Ishikawa (cell line): ENCODE data around the gene BTBD9.

Experiments
- EGR1 ChIP-seq: IDR thresholded peaks from 2 replicates; pipeline ENCODE4 v1.6.1; 2012
- MAX ChIP-seq: IDR thresholded peaks from 2 replicates; pipeline ENCODE4 v1.6.1; 2012
- RAD21 ChIP-seq: IDR thresholded peaks from 2 replicates; pipeline ENCODE4 v1.6.1; 2012; ENCODE audit warnings: low read depth
- TAF1 ChIP-seq: IDR thresholded peaks from 2 replicates; pipeline ENCODE4 v1.6.1; 2012; ENCODE audit warnings: low read depth, mild to moderate bottlenecking
- TCF12 ChIP-seq: IDR thresholded peaks from 2 replicates; pipeline ENCODE4 v1.6.1; 2012; ENCODE audit warnings: low read depth
- USF1 ChIP-seq: IDR thresholded peaks from 2 replicates; pipeline ENCODE4 v1.6.1; 2012
- YY1 ChIP-seq: IDR thresholded peaks from 2 replicates; pipeline ENCODE4 v1.6.1; 2012; ENCODE audit warnings: low read depth
- ZBTB7A ChIP-seq: IDR thresholded peaks from 2 replicates; pipeline ENCODE4 v1.6.1; 2012; ENCODE audit warnings: low read depth

DNA sequence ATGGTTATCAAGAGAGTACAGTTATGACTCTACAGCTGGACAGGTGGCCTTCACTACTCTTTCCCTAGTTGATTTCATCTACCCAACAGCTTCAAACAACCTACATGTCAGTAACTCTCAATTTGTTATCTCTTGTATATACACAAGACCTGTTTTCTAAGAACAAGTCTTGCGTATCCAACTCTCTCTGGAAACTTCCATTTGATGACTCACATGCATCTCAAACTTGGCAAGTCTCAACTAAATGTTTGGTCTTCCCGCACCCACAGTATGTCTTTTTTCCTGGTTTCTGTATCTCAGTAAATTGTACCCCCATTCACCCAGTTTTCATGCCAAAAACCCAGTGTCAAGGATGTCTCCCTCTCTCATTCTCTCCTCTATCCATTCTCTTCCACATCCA is 97.7 kb downstream of the BTBD9 start:
- TF ChIP-seq TCF12: no peak
- no peak for TF ChIP-seq EGR1
- TF ChIP-seq TAF1: no peak
- no peak for TF ChIP-seq MAX
- no peak for TF ChIP-seq ZBTB7A
- TF ChIP-seq YY1: no peak
- TF ChIP-seq RAD21: no peak
- no peak for TF ChIP-seq USF1
